ENCODE data around the gene DPYD.

Gene DPYD

GRCh38 chr1:97837161-97837560, 83.7 kb downstream of the DPYD start:
- no peak for DNase-seq (ENCODE audit: low read depth)

GRCh38 chr1:97834899-97835298, 85.9 kb downstream of the DPYD start:
- no peak for DNase-seq (ENCODE audit: low read depth)

GRCh38 chr1:97833881-97834280, 87.0 kb downstream of the DPYD start:
- DNase-seq (ENCODE audit: low read depth) = no peak

GRCh38 chr1:97832481-97832880, 88.4 kb downstream of the DPYD start:
- no peak for DNase-seq (ENCODE audit: low read depth)

- DNase-seq (ENCODE audit: low read depth) = no peak
Measured at GRCh38 chr1:97827887-97828286, 92.9 kb downstream of the DPYD start.

GRCh38 chr1:97826820-97827219, 94.0 kb downstream of the DPYD start:
- no peak for DNase-seq (ENCODE audit: low read depth)

- no peak for DNase-seq (ENCODE audit: low read depth)
Measured at GRCh38 chr1:97824624-97825023, 96.2 kb downstream of the DPYD start.

- no peak for DNase-seq (ENCODE audit: low read depth)
Measured at GRCh38 chr1:97824200-97824599, 96.6 kb downstream of the DPYD start.

- no peak for DNase-seq (ENCODE audit: low read depth)
Measured at GRCh38 chr1:97820470-97821188, 100.2 kb downstream of the DPYD start.

- DNase-seq (ENCODE audit: low read depth) = no peak
Measured at GRCh38 chr1:97816927-97817326, 103.9 kb downstream of the DPYD start.

GRCh38 chr1:97814804-97815203, 106.0 kb downstream of the DPYD start:
- no peak for DNase-seq (ENCODE audit: low read depth)

- no peak for DNase-seq (ENCODE audit: low read depth)
Measured at GRCh38 chr1:97814121-97814520, 106.7 kb downstream of the DPYD start.

- DNase-seq (ENCODE audit: low read depth) = no peak
Measured at GRCh38 chr1:97812076-97812475, 108.8 kb downstream of the DPYD start.

- DNase-seq (ENCODE audit: low read depth) = no peak
Measured at GRCh38 chr1:97806996-97807520, 113.8 kb downstream of the DPYD start.

GRCh38 chr1:97806326-97806725, 114.5 kb downstream of the DPYD start:
- no peak for DNase-seq (ENCODE audit: low read depth)

GRCh38 chr1:97805093-97805492, 115.7 kb downstream of the DPYD start:
- DNase-seq (ENCODE audit: low read depth) = no peak

- no peak for DNase-seq (ENCODE audit: low read depth)
Measured at GRCh38 chr1:97803026-97803425, 117.8 kb downstream of the DPYD start.

GRCh38 chr1:97802011-97802410, 118.8 kb downstream of the DPYD start:
- DNase-seq (ENCODE audit: low read depth) = no peak

- DNase-seq (ENCODE audit: low read depth) = no peak
Measured at GRCh38 chr1:97797403-97798183, 123.2 kb downstream of the DPYD start.

- DNase-seq (ENCODE audit: low read depth) = no peak
Measured at GRCh38 chr1:97796711-97797110, 124.1 kb downstream of the DPYD start.

GRCh38 chr1:97792655-97793054, 128.2 kb downstream of the DPYD start:
- DNase-seq (ENCODE audit: low read depth) = no peak

GRCh38 chr1:97791251-97791650, 129.6 kb downstream of the DPYD start:
- DNase-seq (ENCODE audit: low read depth) = no peak

GRCh38 chr1:97787231-97787630, 133.6 kb downstream of the DPYD start:
- DNase-seq (ENCODE audit: low read depth) = no peak
